ENCODE results near the gene DDIT3. TPM values are rescaled to one million over a fixed set of nuclear protein-coding genes. Genes with fewer than 3 reads are reported as not detected.

DDIT3 gene
- total RNA-seq, 1 donor from 2014 or later = 42.6 TPM

- no peak overlapping the region for H3K4me3 ChIP-seq (ENCODE audit: insufficient read depth, low read depth, low read length)
- H3K27me3 ChIP-seq (ENCODE audit: insufficient read depth, low read length) = no peaks in the 10 kb centered on the region
- H3K27ac Mint-ChIP-seq (ENCODE audit: unreplicated experiment) = no peak overlapping the region
- FAIRE-seq = no peak
- H3K27ac ChIP-seq (ENCODE audit: low read depth, low read length) = no peak overlapping the region
- no peak overlapping the region for H2AFZ ChIP-seq (ENCODE audit: low read depth, low read length)
- peaks cover 30% of the 10 kb centered on the region for H3K79me2 ChIP-seq (ENCODE audit: insufficient read depth, low read length)
- H3K36me3 ChIP-seq (ENCODE audit: insufficient read depth, low read length) = peaks cover 36% of the 10 kb centered on the region
- TF ChIP-seq CTCF (IDR thresholded peaks at IDR 0.05; ENCODE audit: insufficient read depth, low read depth, low read length) = no peak
- no peak for TF ChIP-seq EZH2 (IDR thresholded peaks at IDR 0.05; ENCODE audit: insufficient read depth, low read length)
- no peak for DNase-seq (ENCODE audit: low read depth)
- H3K4me1 Mint-ChIP-seq (ENCODE audit: low read depth, unreplicated experiment) = peaks cover 27% of the 10 kb centered on the region
- H3K4me2 ChIP-seq (ENCODE audit: low read length) = no peak overlapping the region
- no peak overlapping the region for H3K4me3 Mint-ChIP-seq (ENCODE audit: unreplicated experiment)
- peaks cover 7% of the 10 kb centered on the region for H3K36me3 Mint-ChIP-seq (ENCODE audit: low read depth, unreplicated experiment)
- no peaks in the 10 kb centered on the region for H3K9me3 Mint-ChIP-seq (ENCODE audit: unreplicated experiment)
- H4K20me1 ChIP-seq (ENCODE audit: insufficient read depth, low read length) = peaks cover 62% of the 10 kb centered on the region
- H3K4me1 ChIP-seq (ENCODE audit: insufficient read depth, low read length) = peaks cover 25% of the 10 kb centered on the region
- no peaks in the 10 kb centered on the region for H3K9me3 ChIP-seq (ENCODE audit: insufficient read depth, low read depth, low read length)
- H3K27me3 Mint-ChIP-seq (ENCODE audit: low read depth, unreplicated experiment) = no peaks in the 10 kb centered on the region
- H3K9ac ChIP-seq (ENCODE audit: low read length) = no peak overlapping the region
Measured at GRCh38 chr12:57526477-57527126, 6.3 kb upstream of the DDIT3 start.

DNA sequence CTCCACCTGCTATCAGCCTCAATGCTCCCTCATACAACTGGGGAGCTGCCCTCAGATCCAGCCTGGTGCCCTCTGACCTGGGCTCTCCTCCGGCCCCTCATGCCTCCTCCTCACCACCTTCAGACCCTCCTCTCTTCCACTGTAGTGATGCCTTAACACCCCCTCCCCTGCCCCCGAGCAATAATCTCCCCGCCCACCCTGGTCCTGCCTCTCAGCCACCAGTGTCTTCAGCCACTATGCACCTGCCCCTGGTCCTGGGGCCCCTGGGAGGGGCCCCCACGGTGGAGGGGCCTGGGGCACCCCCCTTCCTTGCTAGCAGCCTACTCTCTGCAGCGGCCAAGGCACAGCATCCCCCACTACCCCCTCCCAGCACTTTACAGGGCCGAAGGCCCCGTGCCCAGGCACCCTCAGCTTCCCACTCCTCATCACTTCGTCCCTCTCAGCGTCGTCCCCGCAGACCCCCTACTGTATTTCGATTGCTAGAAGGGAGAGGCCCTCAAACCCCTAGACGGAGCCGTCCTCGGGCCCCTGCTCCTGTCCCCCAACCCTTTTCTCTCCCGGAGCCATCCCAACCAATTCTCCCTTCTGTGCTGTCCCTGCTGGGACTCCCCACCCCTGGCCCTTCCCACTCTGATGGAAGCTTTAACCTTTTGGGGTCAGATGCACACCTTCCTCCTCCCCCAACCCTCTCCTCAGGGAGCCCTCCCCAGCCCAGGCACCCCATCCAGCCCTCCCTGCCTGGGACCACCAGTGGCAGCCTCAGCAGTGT lies 5.5 kb upstream of the DDIT3 start:
- no peak for FAIRE-seq
- H3K9me3 ChIP-seq (ENCODE audit: insufficient read depth, low read depth, low read length) = no peaks in the 10 kb centered on the region
- no peaks in the 10 kb centered on the region for H3K27me3 Mint-ChIP-seq (ENCODE audit: low read depth, unreplicated experiment)
- H3K79me2 ChIP-seq (ENCODE audit: insufficient read depth, low read length) = peaks cover 30% of the 10 kb centered on the region
- H3K4me3 Mint-ChIP-seq (ENCODE audit: unreplicated experiment) = no peak overlapping the region
- TF ChIP-seq CTCF (IDR thresholded peaks at IDR 0.05; ENCODE audit: insufficient read depth, low read depth, low read length) (no peak), EZH2 (IDR thresholded peaks at IDR 0.05; ENCODE audit: insufficient read depth, low read length) (no peak)
- H3K4me1 Mint-ChIP-seq (ENCODE audit: low read depth, unreplicated experiment) = peaks cover 29% of the 10 kb centered on the region
- peaks cover 30% of the 10 kb centered on the region for H3K36me3 ChIP-seq (ENCODE audit: insufficient read depth, low read length)
- no peak overlapping the region for H3K4me3 ChIP-seq (ENCODE audit: insufficient read depth, low read depth, low read length)
- no peak overlapping the region for H3K27ac ChIP-seq (ENCODE audit: low read depth, low read length)
- H3K9me3 Mint-ChIP-seq (ENCODE audit: unreplicated experiment) = no peaks in the 10 kb centered on the region
- peaks cover 32% of the 10 kb centered on the region for H3K4me1 ChIP-seq (ENCODE audit: insufficient read depth, low read length)
- no peaks in the 10 kb centered on the region for H3K27me3 ChIP-seq (ENCODE audit: insufficient read depth, low read length)
- H3K4me2 ChIP-seq (ENCODE audit: low read length) = no peak overlapping the region
- H3K9ac ChIP-seq (ENCODE audit: low read length) = no peak overlapping the region
- no peak overlapping the region for H3K27ac Mint-ChIP-seq (ENCODE audit: unreplicated experiment)
- no peak overlapping the region for H2AFZ ChIP-seq (ENCODE audit: low read depth, low read length)
- peaks cover 8% of the 10 kb centered on the region for H3K36me3 Mint-ChIP-seq (ENCODE audit: low read depth, unreplicated experiment)
- no peak for DNase-seq (ENCODE audit: low read depth)
- H4K20me1 ChIP-seq (ENCODE audit: insufficient read depth, low read length) = peaks cover 62% of the 10 kb centered on the region

Data from astrocyte (in vitro differentiated cells and primary cell).